NCI-H1436 treated with DMSO at 0.1 percent for 48 hours (cell line): ENCODE data around the gene CYTH1.
"Not testable (repeated sequence)": the region's sequence is repeated elsewhere in the genome, so short reads cannot be mapped to it uniquely, and the experiment has no call there.

ENCODE experiments used
- DNase-seq: peaks from one replicate; lab custom pipeline; 2025; lab: John Stamatoyannopoulos, UW

The CYTH1 gene

DNA sequence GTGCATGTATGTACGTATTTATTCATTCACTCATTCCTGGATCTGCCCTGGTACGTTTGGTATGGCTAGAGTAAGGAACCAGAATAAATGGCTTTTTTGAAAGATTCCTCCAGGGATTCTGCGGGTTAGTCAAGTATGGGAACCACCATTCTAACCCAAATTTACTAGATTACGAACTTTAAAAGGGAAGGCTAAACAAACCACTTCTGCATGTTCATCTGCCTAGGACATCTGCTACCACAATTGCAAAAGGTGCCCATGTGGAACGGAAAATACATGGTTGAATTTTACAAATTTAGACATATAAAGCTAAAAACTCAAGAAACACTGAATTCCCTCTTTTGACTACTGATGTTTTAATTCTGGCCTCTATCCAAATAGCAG is 22.1 kb downstream of the CYTH1 start:
- DNase-seq = no peak

DNA sequence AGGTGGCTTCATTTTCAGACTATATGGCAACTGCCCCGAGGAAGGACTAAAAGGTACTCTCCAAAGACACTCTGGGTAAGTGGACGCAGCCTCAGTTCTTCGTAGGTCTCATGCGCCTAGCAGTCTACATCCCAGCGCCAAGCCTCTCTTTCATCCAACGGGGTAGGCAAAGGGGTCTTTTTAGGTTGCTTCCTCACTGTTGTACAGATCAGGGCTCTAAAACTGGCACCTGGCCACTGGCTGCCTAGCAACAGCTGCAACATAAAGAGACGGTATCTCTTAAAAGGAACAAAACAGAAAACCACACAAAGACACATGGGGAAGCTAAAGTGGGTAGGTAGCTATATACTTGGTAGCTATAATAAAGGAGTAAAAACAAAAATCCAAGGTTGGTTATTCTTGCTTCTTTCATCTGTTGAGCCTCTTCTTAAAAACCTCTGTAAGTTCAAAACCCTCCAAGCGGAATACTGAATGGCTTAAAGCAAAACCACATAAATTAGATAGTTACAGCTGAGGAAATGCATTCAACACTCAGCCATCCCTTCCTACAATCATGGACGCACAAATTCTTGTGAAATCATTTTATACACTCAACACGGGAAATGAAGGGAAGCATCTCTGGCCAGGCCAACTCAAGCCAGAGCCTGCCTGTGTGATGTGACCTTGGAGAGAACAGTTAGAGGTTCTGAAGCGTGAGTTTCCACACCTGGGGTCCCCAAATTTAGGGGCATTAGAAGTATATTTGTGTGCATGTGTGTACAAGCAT is 22.7 kb downstream of the CYTH1 start:
- no peak for DNase-seq

GRCh38 chr17:78753316-78754250 is 28.5 kb downstream of the CYTH1 start:
- no peak for DNase-seq

GRCh38 chr17:78751447-78752161 is 30.5 kb downstream of the CYTH1 start:
- DNase-seq = no peak

GRCh38 chr17:78751000-78751399 is 31.1 kb downstream of the CYTH1 start:
- DNase-seq = not testable (repeated sequence)

DNA sequence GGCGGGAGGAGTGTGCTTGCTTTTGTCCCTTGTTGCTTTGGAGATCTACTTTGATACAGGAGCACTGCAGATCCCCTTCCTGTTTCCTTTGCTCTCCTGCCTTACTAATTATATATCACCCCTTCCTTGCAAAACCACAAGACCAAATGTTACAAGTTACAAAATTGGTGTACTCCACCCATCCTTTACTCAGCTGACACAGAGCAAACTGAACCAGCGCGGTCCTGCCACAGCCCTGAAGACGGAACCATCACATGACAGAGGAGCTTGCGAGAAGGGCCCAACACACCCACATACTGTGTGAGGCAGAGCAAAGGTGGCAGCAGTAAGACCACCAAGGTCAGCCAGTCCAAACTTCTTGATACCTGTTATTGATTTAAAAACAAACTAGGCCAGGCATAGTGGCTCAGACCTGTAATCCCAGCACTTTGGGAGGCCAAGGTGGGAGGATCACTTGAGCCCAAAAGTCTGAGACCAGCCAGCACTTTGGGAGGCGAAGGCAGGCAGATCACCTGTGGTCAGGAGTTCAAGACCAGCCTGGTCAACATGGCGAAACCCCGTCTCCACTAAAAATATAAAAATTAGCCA is 33.2 kb downstream of the CYTH1 start:
- no peak for DNase-seq

DNA sequence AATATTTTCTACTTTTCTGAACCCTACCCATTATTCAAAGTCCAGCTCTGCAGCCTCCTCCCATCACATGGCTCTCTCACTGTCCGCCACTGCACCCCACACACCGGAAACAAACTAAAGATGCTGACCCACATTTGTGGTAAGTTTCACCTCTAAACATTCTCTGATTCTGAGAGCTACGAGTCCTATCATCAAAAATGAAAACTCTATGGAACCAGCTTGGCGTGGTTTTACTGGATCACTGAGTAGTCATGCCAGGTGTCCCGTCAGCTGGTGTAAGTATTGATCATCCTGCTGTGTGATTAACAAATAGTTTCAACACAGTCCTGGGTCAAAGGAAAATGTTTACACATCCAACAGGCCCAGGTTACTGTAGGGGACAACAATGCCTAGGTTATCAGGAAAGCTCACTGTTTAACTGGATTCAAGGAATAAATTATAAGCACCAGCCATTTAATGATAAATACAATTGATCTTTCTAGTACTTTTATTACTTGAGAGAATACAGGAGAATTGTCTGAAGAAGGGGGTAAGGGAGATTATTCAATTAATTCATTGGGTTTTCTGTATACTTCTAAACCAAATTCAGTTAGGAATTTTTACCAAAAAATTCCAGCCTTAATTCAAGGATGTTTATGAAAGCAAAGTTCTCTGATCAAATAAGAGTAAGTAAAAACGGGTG is 33.9 kb downstream of the CYTH1 start:
- no peak for DNase-seq

- no peak for DNase-seq
Measured at GRCh38 chr17:78747488-78747887, 34.6 kb downstream of the CYTH1 start.

DNA sequence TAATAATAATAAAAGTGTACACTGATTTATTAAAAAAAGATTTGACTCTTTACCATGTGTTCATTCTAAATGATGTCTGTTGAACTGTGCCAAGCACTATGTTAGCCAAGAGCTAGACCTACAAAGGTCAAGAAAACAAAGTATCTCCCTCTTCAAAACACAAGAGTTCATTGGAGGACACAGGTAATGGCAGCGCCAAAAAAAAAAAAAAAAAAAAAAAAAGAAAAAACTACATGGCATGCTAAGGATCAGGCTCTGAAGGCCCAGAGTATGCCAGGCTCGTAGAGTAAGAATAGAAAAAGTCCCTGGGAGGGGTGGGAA is 35.2 kb downstream of the CYTH1 start:
- no peak for DNase-seq

DNA sequence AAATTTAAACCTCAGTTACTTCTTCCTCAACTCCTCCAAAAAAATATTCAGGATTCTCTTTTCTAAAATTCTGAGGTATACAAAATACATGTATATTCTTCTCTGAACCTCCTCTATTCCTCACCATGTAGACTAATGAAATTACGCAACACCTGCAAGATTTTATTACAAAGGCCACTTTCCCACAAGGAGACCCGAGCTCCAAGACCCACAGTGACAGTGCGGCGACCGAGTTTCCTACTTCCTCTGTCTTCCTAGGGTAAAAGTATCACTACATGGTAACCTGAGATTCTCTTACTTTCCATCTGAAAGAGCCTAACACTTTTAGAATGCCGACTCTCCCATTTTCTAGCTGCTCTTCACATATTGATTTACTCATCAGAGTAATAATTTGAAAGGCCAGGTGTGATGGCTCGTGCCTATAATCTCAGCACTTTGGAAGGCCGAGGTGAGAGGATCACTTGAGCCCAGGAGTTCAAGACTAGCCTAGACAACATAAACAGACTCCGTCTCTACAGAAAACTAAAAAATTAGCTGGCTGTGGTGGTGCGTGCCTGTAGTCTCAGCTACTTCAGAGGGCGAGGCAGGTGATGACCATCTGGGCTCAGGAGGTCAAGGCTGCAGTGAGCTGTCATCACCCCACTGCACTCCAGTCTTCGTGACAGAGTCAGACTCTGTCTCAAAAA is 35.7 kb downstream of the CYTH1 start:
- DNase-seq = no peak

- no peak for DNase-seq
Measured at GRCh38 chr17:78745407-78746088, 36.5 kb downstream of the CYTH1 start.

DNA sequence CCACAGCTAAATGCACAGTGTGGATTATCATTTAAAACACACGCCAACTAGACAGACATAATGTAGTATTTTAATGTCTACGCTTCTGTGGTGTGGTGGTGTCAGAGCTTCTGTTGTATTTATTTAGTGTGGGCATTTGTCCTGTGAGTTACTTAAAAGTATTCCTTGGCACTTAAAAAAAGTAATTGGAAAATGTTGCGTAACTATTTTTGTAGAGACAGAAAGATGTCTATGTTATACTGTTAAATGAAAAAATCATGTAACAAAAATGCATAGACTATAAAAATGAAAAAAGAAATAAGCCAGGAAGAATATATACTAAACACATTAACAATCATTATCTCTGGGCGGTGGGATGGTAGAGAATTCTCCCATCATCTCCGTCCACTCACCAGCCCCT is 39.2 kb downstream of the CYTH1 start:
- no peak for DNase-seq

DNA sequence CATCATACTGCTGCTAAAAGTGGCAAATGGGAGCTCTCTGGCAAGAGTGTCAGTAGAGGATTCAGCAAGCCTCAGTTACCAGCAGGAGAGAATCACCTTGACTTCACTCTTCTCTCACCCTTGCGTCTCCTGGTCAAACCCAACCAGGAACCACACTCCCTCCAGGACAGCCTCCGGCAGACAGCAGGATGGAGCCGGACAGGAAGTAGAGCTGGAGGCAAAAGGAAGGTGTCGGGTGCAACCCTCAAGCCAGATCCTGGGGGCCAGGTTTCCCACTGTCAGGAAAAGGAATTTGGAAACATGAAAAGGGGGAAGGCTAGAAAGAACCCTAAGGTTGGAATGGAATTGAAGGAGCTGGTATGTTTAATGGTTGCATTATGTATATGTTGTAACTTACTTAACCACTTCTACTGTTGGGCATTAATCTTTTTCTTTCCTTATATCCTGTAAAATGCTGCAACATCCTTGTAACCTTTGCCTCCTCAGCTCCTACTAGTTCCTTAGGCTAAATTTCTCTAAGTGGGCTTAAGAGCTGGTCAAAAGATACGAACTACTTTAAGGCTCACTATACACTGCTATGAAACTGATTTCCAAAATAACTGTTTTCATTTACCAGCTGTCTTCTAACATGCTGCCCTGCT is 40.3 kb downstream of the CYTH1 start:
- DNase-seq = no peak

DNA sequence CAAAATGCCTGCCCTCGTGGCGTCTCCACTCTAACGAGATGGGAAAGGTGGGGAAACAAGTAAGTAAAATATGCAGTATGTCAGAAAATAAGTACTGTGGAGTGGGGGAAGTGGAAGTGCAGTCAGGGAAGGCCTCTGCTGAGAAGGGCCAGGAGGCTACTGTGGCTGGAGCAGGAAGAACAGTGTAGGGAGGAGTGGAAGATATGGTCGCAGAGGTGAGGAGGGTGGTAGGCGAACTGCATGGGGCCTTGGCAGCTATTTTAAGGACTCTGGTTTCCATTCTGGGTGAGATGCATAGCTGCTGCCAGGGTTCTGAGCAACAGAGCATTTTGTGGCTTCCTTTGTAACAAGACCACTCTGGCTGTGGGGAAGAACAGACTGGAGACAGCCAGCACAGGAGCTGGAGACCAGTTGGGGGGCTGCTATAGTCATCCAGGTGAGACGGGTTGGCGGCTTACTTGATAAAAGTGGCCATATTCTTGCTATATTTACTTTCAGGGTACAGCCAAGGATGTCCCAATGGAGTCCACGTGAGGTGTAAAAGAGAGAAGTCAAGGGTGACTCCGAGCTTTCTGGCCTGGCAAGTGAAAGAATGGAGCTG is 42.6 kb downstream of the CYTH1 start:
- no peak for DNase-seq

GRCh38 chr17:78738698-78739097 is 43.4 kb downstream of the CYTH1 start:
- no peak for DNase-seq

DNA sequence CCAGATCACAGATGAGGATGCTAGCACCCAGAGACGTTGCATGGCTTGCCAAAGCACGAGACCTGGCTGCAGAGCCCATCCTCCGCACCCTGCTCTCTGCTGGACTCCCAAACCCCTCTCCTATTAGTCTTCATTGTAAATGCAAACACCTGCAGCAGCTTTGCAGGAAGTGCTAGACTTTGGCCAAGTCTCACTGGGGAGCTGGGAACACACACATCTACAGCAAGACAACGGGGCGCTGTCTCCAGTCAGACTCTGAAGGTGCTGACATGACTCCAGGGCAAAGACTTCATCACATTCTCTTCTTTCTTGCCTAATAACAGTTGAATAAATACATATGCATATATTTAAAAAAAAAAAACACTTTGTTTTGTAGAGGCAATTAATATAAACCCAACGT is 43.8 kb downstream of the CYTH1 start:
- DNase-seq = no peak

GRCh38 chr17:78737332-78737731 is 44.7 kb downstream of the CYTH1 start:
- peak; percentile 24 for DNase-seq

GRCh38 chr17:78736526-78737079 is 45.5 kb downstream of the CYTH1 start:
- peak; percentile 42 for DNase-seq

DNA sequence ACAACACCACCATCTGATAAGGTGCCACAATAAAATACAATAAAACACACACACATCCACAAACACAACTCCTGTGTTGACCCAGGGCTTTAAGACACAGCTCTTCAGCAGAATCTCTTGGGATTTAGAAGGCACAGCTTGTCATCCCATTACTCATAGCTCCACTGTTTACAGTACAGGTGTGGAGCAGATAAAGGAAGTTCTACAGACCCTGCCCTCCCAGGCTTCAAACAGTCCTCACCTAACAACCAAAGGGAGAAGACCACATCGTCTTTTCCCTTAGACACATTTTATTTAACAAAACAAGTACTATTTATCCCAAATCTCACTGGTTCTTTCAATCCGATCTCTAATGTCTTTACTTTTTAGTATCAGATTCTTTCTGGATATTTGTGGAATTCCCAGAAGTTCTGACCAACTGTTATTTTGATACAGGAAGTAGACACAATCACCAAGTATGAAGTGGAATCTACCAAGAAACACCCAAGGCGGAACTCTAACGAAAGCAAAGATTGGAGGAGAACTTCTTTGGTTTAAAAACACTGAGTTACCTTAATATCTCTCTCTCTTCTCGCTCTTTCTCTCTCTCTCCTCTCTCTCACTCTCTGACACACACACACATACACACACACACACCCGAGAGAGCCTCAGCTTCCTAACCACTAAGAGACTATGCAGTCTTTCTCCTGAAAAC is 46.1 kb downstream of the CYTH1 start:
- peak; percentile 23 for DNase-seq
